GM18505 (cell line): ENCODE measurements around the gene SPIC.

Experiments used
- ATAC-seq: cut with Tn5 transposase; IDR thresholded peaks from one replicate; pipeline ENCODE4 v1.9.1; 2021; ENCODE audit not compliant: unreplicated experiment
- POLR2A ChIP-seq: IDR thresholded peaks from 4 replicates; pipeline ENCODE4 v1.6.1; 2011; ENCODE audit warnings: borderline replicate concordance; ENCODE audit not compliant: insufficient read depth, insufficient read length; ENCODE audit errors: extremely low read depth

The SPIC gene

GRCh38 chr12:101490286-101490920 is 15.3 kb downstream of the SPIC start:
- TF ChIP-seq POLR2A, result no peak
- no peak for ATAC-seq

- TF ChIP-seq POLR2A, result no peak
- no peak for ATAC-seq
Measured at GRCh38 chr12:101491329-101491728, 16.2 kb downstream of the SPIC start.

GRCh38 chr12:101493556-101493955 is 18.4 kb downstream of the SPIC start:
- no peak for TF ChIP-seq POLR2A
- no peak for ATAC-seq

GRCh38 chr12:101498252-101498651 is 23.1 kb downstream of the SPIC start:
- no peak for ATAC-seq
- no peak for TF ChIP-seq POLR2A

GRCh38 chr12:101501410-101501995 is 26.4 kb downstream of the SPIC start:
- ATAC-seq, result no peak
- TF ChIP-seq POLR2A, result no peak

- no peak for TF ChIP-seq POLR2A
- ATAC-seq, result no peak
Measured at GRCh38 chr12:101521136-101521535, 46.0 kb downstream of the SPIC start.

- no peak for ATAC-seq
- no peak for TF ChIP-seq POLR2A
Measured at GRCh38 chr12:101527682-101528081, 52.5 kb downstream of the SPIC start.

- ATAC-seq, result no peak
- no peak for TF ChIP-seq POLR2A
Measured at GRCh38 chr12:101536069-101536674, 61.0 kb downstream of the SPIC start.
